ENCODE measurements around the gene RPGRIP1. TPM values are rescaled to one million over a fixed set of nuclear protein-coding genes. Genes with fewer than 3 reads are reported as not detected.

The RPGRIP1 gene
- total RNA-seq, 4 donors from 2014 or later: 0.16 to 0.68 (median 0.22) TPM; not detected in 1

DNA sequence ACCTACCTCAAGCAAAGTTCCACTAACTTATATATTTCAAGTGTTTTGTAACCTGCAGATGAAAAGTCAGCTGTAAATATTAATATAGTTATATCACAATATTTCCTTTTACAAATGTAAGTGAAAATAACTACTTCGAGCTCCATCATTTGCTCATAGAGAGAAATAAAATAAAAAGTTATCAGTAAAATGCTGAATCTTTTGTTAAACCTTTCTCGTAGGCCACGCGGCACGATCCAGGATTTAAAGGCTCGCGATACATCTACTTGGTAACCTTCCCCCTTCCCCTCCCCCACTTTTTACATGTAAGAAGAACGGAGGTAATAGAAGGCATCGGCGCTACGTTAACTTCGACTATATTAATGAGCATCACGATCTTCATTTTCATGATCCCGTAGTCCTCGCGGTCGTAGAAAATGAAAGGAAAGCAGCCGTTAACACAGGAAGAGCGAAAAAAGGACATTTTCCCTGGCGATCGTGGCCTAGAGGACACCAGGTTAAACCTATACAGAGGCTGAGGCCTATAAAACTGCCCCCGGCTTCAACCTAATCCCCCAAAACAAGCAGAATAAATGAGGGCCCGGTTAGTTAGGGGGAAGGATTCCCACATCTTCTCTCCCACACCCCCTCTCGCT, 11.1 kb upstream of the RPGRIP1 start:
- TF ChIP-seq CTCF (IDR thresholded peaks at IDR 0.05; ENCODE audit: low read depth): no peak

- TF ChIP-seq CTCF (IDR thresholded peaks at IDR 0.05; ENCODE audit: low read depth): no peak
Observed at GRCh38 chr14:21269252-21270046, 10.4 kb upstream of the RPGRIP1 start, which contains the start of gene HNRNPC. Gene HNRNPC (minus strand): TSS chr14:21269442. CDS start chr14:21234193, 35,249 bp downstream.

- TF ChIP-seq CTCF (IDR thresholded peaks at IDR 0.05; ENCODE audit: low read depth): no peak
Observed at GRCh38 chr14:21275261-21275858, 4.5 kb upstream of the RPGRIP1 start.

- no peak for TF ChIP-seq CTCF (IDR thresholded peaks at IDR 0.05; ENCODE audit: low read depth)
Observed at GRCh38 chr14:21278632-21279031, 1.3 kb upstream of the RPGRIP1 start.

DNA sequence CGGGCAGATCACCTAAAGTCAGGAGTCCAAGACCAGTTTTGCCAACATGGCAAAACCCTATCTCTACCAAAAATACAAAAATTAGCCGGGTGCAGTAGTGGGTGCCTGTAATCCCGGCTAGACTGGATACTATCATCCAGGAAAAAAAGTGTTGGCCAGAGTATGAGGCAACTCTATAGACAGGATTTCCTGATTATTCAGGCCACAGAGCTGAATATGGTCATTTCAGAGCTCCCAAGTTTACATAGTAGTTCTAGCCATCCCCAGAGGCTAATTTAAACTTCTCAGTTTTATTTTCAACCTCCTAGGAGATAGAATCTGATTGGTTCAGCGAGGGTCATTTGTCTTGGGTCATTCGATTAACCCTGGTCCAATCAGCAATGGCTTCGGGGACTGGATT, 7.3 kb downstream of the RPGRIP1 start:
- no peak for TF ChIP-seq CTCF (IDR thresholded peaks at IDR 0.05; ENCODE audit: low read depth)

DNA sequence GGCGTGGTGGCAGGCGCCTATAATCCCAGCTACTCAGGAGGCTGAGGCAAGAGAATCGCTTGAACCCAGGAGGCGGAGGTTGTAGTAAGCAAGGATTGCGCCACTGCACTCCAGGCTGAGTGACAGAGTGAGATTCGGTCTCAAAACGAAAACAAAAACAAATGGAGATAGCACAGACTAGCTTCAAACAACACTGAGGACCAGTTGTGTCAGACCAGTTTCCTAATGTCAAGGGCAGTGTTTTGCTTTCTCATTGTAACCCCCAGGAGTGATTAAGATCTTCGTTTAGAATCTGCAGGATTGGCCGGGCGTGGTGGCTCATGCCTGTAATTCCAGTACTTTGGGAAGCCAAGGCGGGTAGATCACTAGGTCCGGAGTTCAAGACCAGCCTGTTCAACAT, 18.5 kb downstream of the RPGRIP1 start:
- TF ChIP-seq CTCF (IDR thresholded peaks at IDR 0.05; ENCODE audit: low read depth): no peak

DNA sequence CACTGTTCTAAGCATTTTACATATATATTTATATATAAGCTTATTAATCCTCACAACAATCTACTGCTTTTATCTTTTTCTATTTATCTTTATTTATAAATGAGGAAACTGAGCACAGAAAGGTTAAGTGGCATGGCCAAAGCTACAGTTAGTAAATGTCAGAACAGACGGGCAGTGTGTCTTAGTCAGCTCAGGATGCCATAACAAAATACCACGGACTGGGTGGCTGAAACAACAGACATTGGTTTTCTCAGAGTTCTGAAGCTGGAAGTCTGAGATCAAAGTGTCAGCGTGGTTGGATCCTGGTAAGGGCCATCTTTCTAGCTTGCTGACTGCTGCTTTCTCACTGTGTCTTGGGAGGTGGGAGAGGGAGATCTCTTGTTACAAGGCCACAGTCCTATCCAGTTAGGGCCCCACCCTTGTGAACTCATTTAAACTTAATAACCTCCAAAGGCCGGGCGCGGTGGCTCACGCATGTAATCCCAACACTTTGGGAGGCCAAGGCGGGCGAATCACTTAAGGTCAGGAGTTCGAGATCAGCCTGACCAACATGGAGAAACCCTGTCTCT, 19.8 kb downstream of the RPGRIP1 start:
- no peak for TF ChIP-seq CTCF (IDR thresholded peaks at IDR 0.05; ENCODE audit: low read depth)
